ENCODE results near the gene MOV10. TPM values are rescaled to one million over a fixed set of nuclear protein-coding genes. Genes with fewer than 3 reads are reported as not detected.

MOV10 gene
- total and polyA plus RNA-seq, 2 of the 13 experiments (the other 11 are each of a cell fraction or from before 2014, with no cell fraction given) = 56.4 to 58.2 TPM

DNA sequence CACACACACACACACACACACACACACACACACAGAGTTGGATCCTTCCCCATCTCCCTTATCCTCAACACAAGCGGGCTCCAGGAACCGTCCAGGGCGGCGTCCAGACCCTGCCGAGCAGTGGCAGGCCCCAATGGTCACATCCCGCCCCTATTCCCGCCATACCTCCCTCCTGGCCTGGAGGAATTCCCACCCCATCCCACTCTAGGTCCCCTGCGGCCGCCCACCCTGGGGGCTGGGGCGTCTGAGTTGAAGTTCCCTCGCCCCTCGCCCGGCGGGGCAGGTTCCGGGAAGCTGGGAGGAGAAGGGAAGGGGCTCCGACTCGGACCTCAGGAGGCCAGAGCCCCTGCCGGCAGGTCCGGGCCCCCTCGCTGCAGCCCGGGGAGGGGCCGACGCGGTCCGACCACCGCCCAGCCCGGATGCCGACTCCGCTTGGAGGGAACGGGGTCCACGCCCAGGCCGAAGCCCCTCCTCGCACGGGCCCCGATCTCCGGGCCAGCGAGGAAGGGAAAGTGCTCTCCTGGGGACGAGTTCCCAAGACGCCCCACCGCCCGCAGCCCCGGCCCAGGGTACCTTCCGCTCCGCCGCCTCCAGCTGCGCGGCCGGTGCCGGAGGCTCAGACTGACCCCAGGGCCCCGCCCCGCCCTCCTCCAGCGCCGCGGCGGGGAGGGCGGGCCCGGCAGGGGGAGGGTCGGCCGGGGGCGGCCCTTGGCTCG lies 32.2 kb downstream of the MOV10 start, which contains the start of gene RHOC (continued):
- TF ChIP-seq, protein P1, sequence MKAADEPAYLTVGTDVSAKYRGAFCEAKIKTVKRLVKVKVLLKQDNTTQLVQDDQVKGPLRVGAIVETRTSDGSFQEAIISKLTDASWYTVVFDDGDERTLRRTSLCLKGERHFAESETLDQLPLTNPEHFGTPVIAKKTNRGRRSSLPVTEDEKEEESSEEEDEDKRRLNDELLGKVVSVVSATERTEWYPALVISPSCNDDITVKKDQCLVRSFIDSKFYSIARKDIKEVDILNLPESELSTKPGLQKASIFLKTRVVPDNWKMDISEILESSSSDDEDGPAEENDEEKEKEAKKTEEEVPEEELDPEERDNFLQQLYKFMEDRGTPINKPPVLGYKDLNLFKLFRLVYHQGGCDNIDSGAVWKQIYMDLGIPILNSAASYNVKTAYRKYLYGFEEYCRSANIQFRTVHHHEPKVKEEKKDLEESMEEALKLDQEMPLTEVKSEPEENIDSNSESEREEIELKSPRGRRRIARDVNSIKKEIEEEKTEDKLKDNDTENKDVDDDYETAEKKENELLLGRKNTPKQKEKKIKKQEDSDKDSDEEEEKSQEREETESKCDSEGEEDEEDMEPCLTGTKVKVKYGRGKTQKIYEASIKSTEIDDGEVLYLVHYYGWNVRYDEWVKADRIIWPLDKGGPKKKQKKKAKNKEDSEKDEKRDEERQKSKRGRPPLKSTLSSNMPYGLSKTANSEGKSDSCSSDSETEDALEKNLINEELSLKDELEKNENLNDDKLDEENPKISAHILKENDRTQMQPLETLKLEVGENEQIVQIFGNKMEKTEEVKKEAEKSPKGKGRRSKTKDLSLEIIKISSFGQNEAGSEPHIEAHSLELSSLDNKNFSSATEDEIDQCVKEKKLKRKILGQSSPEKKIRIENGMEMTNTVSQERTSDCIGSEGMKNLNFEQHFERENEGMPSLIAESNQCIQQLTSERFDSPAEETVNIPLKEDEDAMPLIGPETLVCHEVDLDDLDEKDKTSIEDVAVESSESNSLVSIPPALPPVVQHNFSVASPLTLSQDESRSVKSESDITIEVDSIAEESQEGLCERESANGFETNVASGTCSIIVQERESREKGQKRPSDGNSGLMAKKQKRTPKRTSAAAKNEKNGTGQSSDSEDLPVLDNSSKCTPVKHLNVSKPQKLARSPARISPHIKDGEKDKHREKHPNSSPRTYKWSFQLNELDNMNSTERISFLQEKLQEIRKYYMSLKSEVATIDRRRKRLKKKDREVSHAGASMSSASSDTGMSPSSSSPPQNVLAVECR (CRISPR knock-in tag; IDR thresholded peaks at IDR 0.05; ENCODE audit: borderline replicate concordance) = peak; percentile 58; the same call in 1 of the 2 replicates
- TF ChIP-seq, protein P2, sequence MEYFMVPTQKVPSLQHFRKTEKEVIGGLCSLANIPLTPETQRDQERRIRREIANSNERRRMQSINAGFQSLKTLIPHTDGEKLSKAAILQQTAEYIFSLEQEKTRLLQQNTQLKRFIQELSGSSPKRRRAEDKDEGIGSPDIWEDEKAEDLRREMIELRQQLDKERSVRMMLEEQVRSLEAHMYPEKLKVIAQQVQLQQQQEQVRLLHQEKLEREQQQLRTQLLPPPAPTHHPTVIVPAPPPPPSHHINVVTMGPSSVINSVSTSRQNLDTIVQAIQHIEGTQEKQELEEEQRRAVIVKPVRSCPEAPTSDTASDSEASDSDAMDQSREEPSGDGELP (IDR thresholded peaks at IDR 0.05; ENCODE audit: borderline replicate concordance, low read depth) = peak; percentile 17; the same call in 1 of the 2 replicates
- TF ChIP-seq MXI1 (IDR thresholded peaks at IDR 0.05; ENCODE audit: borderline replicate concordance, low read depth, low read length) (peak; percentile 19; the same call in 1 of the 3 replicates), HMGA1 (CRISPR knock-in tag; conservative IDR thresholded peaks at IDR 0.05) (no peak), MED13 (CRISPR knock-in tag; IDR thresholded peaks at IDR 0.05) (no peak; the same call in 1 of the 2 replicates), HCFC1 (IDR thresholded peaks at IDR 0.05; ENCODE audit: low read depth, low read length) (no peak), ZNF891 (CRISPR knock-in tag; IDR thresholded peaks at IDR 0.05) (no peak; the same call in 1 of the 2 replicates), ZNF17 (CRISPR knock-in tag; IDR thresholded peaks at IDR 0.05) (no peak), ZNF326 (CRISPR knock-in tag; IDR thresholded peaks at IDR 0.05; ENCODE audit: borderline replicate concordance) (no peak), ZNF614 (CRISPR knock-in tag; IDR thresholded peaks at IDR 0.05; ENCODE audit: borderline replicate concordance) (no peak), FOSL1 (CRISPR knock-in tag; IDR thresholded peaks at IDR 0.05; ENCODE audit: borderline replicate concordance) (no peak), PITX1 (CRISPR knock-in tag; IDR thresholded peaks at IDR 0.05) (no peak), PHF20 (CRISPR knock-in tag; IDR thresholded peaks at IDR 0.05) (no peak), RXRB (CRISPR knock-in tag; IDR thresholded peaks at IDR 0.05; ENCODE audit: borderline replicate concordance) (0 out of 2 replicates have a peak, but pooled peaks have one; percentile 0), KAT7 (CRISPR knock-in tag; IDR thresholded peaks at IDR 0.05; ENCODE audit: borderline replicate concordance) (no peak; the same call in 1 of the 2 replicates), WIZ (CRISPR knock-in tag; IDR thresholded peaks at IDR 0.05) (no peak), KDM2A (CRISPR knock-in tag; IDR thresholded peaks at IDR 0.05; ENCODE audit: borderline replicate concordance, low read depth) (no peak), ZMYM2 (CRISPR knock-in tag; IDR thresholded peaks at IDR 0.05) (no peak)
- TF ChIP-seq, protein P3, sequence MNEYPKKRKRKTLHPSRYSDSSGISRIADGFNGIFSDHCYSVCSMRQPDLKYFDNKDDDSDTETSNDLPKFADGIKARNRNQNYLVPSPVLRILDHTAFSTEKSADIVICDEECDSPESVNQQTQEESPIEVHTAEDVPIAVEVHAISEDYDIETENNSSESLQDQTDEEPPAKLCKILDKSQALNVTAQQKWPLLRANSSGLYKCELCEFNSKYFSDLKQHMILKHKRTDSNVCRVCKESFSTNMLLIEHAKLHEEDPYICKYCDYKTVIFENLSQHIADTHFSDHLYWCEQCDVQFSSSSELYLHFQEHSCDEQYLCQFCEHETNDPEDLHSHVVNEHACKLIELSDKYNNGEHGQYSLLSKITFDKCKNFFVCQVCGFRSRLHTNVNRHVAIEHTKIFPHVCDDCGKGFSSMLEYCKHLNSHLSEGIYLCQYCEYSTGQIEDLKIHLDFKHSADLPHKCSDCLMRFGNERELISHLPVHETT (CRISPR knock-in tag; conservative IDR thresholded peaks at IDR 0.05) = no peak
- TF ChIP-seq, protein P4, sequence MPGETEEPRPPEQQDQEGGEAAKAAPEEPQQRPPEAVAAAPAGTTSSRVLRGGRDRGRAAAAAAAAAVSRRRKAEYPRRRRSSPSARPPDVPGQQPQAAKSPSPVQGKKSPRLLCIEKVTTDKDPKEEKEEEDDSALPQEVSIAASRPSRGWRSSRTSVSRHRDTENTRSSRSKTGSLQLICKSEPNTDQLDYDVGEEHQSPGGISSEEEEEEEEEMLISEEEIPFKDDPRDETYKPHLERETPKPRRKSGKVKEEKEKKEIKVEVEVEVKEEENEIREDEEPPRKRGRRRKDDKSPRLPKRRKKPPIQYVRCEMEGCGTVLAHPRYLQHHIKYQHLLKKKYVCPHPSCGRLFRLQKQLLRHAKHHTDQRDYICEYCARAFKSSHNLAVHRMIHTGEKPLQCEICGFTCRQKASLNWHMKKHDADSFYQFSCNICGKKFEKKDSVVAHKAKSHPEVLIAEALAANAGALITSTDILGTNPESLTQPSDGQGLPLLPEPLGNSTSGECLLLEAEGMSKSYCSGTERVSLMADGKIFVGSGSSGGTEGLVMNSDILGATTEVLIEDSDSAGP (CRISPR knock-in tag; IDR thresholded peaks at IDR 0.05; ENCODE audit: borderline replicate concordance) = peak; percentile 45; the same call in 1 of the 2 replicates
- TF ChIP-seq, protein P5, sequence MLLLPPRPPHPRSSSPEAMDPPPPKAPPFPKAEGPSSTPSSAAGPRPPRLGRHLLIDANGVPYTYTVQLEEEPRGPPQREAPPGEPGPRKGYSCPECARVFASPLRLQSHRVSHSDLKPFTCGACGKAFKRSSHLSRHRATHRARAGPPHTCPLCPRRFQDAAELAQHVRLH (CRISPR knock-in tag; IDR thresholded peaks at IDR 0.05; ENCODE audit: borderline replicate concordance, low read depth) = 0 out of 2 replicates have a peak, but pooled peaks have one; percentile 12
